H9 (cell line): ENCODE measurements around the gene CSTF3. TPM values are rescaled to one million over a fixed set of nuclear protein-coding genes. Genes with fewer than 3 reads are reported as not detected.

ENCODE experiments used
- DNase-seq: peaks from one replicate; pipeline ENCODE4 v3.0.0-alpha.2; 2017
- H2AFZ ChIP-seq: one replicate; pipeline ENCODE4 v1.6.1; 2013; ENCODE audit warnings: mild to moderate bottlenecking, low read length, control low read depth, moderate library complexity
- H2AK5ac ChIP-seq: 2 replicates; pipeline ENCODE4 v1.6.1; 2013; ENCODE audit warnings: low read length, control low read depth, mixed read lengths; ENCODE audit not compliant: insufficient read length
- H2BK120ac ChIP-seq: one replicate; pipeline ENCODE4 v1.6.1; 2013; ENCODE audit warnings: low read depth, mild to moderate bottlenecking, low read length, control low read depth, inconsistent platforms; ENCODE audit not compliant: poor library complexity, severe bottlenecking
- H2BK12ac ChIP-seq: 2 replicates; pipeline ENCODE4 v1.6.1; 2013; ENCODE audit warnings: low read length, control low read depth, mixed read lengths, low read depth; ENCODE audit not compliant: insufficient read length
- H2BK15ac ChIP-seq: 2 replicates; pipeline ENCODE4 v1.6.1; 2013; ENCODE audit warnings: low read depth, low read length, control low read depth
- H2BK20ac ChIP-seq: one replicate; pipeline ENCODE4 v1.6.1; 2013; ENCODE audit warnings: low read depth, mild to moderate bottlenecking, low read length, control low read depth, inconsistent platforms; ENCODE audit not compliant: poor library complexity, severe bottlenecking
- H2BK5ac ChIP-seq: 2 replicates; pipeline ENCODE4 v1.6.1; 2013; ENCODE audit warnings: low read length, control low read depth, mixed read lengths; ENCODE audit not compliant: insufficient read length
- H3K14ac ChIP-seq: 2 replicates; pipeline ENCODE4 v1.6.1; 2013; ENCODE audit warnings: low read length, control low read depth; ENCODE audit not compliant: insufficient read depth
- H3K18ac ChIP-seq: 2 replicates; pipeline ENCODE4 v1.6.1; 2013; ENCODE audit warnings: low read depth, mild to moderate bottlenecking, mixed read lengths, low read length, control low read depth; ENCODE audit not compliant: insufficient read length
- H3K23ac ChIP-seq: 2 replicates; pipeline ENCODE4 v1.6.1; 2013; ENCODE audit warnings: low read length, control low read depth, mixed read lengths, low read depth; ENCODE audit not compliant: insufficient read length
- H3K23me2 ChIP-seq: 2 replicates; pipeline ENCODE4 v1.6.1; 2013; ENCODE audit warnings: low read depth, mild to moderate bottlenecking, mixed read lengths, low read length, control low read depth; ENCODE audit not compliant: insufficient read length, poor library complexity, severe bottlenecking
- H3K27ac ChIP-seq: 2 replicates; pipeline ENCODE4 v1.5.1; 2013; ENCODE audit warnings: low read length, control low read depth, mixed read lengths, low read depth; ENCODE audit not compliant: insufficient read length
- H3K27me3 ChIP-seq: 2 replicates; pipeline ENCODE4 v1.6.1; 2013; ENCODE audit warnings: low read length, control low read depth, inconsistent platforms; ENCODE audit not compliant: insufficient read depth
- H3K4ac ChIP-seq: 2 replicates; pipeline ENCODE4 v1.6.1; 2013; ENCODE audit warnings: low read depth, mild to moderate bottlenecking, control low read depth, inconsistent platforms, low read length, moderate library complexity
- H3K4me1 ChIP-seq: 2 replicates; pipeline ENCODE4 v1.6.1; 2013; ENCODE audit warnings: low read length, control low read depth, inconsistent platforms; ENCODE audit not compliant: insufficient read depth
- H3K4me2 ChIP-seq: 2 replicates; pipeline ENCODE4 v1.6.1; 2013; ENCODE audit warnings: low read length, control low read depth, mixed read lengths; ENCODE audit not compliant: insufficient read length, insufficient read depth
- H3K56ac ChIP-seq: 2 replicates; pipeline ENCODE4 v1.6.1; 2013; ENCODE audit warnings: low read depth, mild to moderate bottlenecking, mixed read lengths, low read length, control low read depth; ENCODE audit not compliant: insufficient read length
- H3K79me1 ChIP-seq: 2 replicates; pipeline ENCODE4 v1.6.1; 2013; ENCODE audit warnings: low read depth, mild to moderate bottlenecking, moderate library complexity, low read length, control low read depth, inconsistent platforms; ENCODE audit not compliant: insufficient read depth, poor library complexity, severe bottlenecking
- H3K79me2 ChIP-seq: 2 replicates; pipeline ENCODE4 v1.6.1; 2013; ENCODE audit warnings: low read length, control low read depth, inconsistent platforms; ENCODE audit not compliant: insufficient read depth
- H3K9ac ChIP-seq: 2 replicates; pipeline ENCODE4 v1.6.1; 2013; ENCODE audit warnings: low read length, control low read depth, mixed read lengths; ENCODE audit not compliant: insufficient read length; ENCODE audit errors: extremely low read depth
- H3K9me3 ChIP-seq: one replicate; pipeline ENCODE4 v1.6.1; 2013; ENCODE audit warnings: low read depth, low read length, inconsistent platforms; ENCODE audit not compliant: control insufficient read depth
- H3T11ph ChIP-seq: one replicate; pipeline ENCODE4 v1.6.1; 2013; ENCODE audit warnings: mild to moderate bottlenecking, low read length, control low read depth, inconsistent platforms
- H4K20me1 ChIP-seq: one replicate; pipeline ENCODE4 v1.6.1; 2013; ENCODE audit not compliant: control insufficient read depth, insufficient read length, insufficient read depth
- H4K5ac ChIP-seq: 2 replicates; pipeline ENCODE4 v1.6.1; 2013; ENCODE audit warnings: low read depth, mild to moderate bottlenecking, mixed read lengths, low read length, control low read depth; ENCODE audit not compliant: insufficient read length
- H4K8ac ChIP-seq: replicated peaks from 2 replicates; pipeline ENCODE4 v1.6.1; 2013; ENCODE audit warnings: low read length, control low read depth, mixed read lengths, low read depth; ENCODE audit not compliant: insufficient read length
- H4K91ac ChIP-seq: 2 replicates; pipeline ENCODE4 v1.6.1; 2013; ENCODE audit warnings: low read depth, mild to moderate bottlenecking, moderate library complexity, mixed read lengths, low read length, control low read depth; ENCODE audit not compliant: insufficient read length
- H3K27ac Mint-ChIP-seq, 3 experiments: 2 replicates in 2 of 3; 3 replicates in 1 of 3; pipeline ENCODE4 v1.8.0; 2020 to 2021; ENCODE audit warnings: mixed read lengths in 3 of 3, mild to moderate bottlenecking in 1 of 3, moderate library complexity in 1 of 3
- H3K27me3 Mint-ChIP-seq: 2 replicates; pipeline ENCODE4 v1.8.0; 2021; ENCODE audit warnings: low read depth, mild to moderate bottlenecking, moderate library complexity, mixed read lengths
- H3K36me3 Mint-ChIP-seq, 3 experiments: 2 replicates in 2 of 3; 3 replicates in 1 of 3; pipeline ENCODE4 v1.8.0; 2020 to 2021; ENCODE audit warnings: low read depth in 3 of 3, mixed read lengths in 3 of 3; ENCODE audit not compliant: insufficient read depth in 1 of 3
- H3K4me1 Mint-ChIP-seq, 2 experiments: 2 replicates each; pipeline ENCODE4 v1.8.0; 2020; ENCODE audit warnings: mixed read lengths in 2 of 2
- H3K4me3 Mint-ChIP-seq, 2 experiments: 2 replicates in 1 of 2; 3 replicates in 1 of 2; pipeline ENCODE4 v1.8.0; 2020 to 2021; ENCODE audit warnings: mild to moderate bottlenecking in 2 of 2, mixed read lengths in 2 of 2, moderate library complexity in 1 of 2
- H3K9me3 Mint-ChIP-seq, 2 experiments: 2 replicates in 1 of 2; 3 replicates in 1 of 2; pipeline ENCODE4 v1.8.0; 2020; ENCODE audit warnings: mild to moderate bottlenecking in 2 of 2, mixed read lengths in 2 of 2, moderate library complexity in 1 of 2
- WGBS: extraction: QIAGEN DNeasy Blood & Tissue Kit; methylation state at CpG from one replicate; pipeline ENCODE4 v1.1.7; 2013; ENCODE audit warnings: missing lambda C conversion rate, low lambda C conversion rate, mixed read lengths; ENCODE audit not compliant: insufficient read length; ENCODE audit errors: extremely low coverage; 5-methylcytosine and 5-hydroxymethylcytosine counted together
- total RNA-seq: library from RNA; stranded (reverse); gene quantifications from 2 replicates; pipeline ENCODE4 v1.2.1, GENCODE V29; 2021
- TF ChIP-seq, protein P1 (sequence below): fragments of 200-600 bp; sonication (generic); conservative IDR thresholded peaks from 3 replicates; pipeline ENCODE4 v1.8.0; 2021; ENCODE audit warnings: antibody characterized with exemption, mild to moderate bottlenecking

The CSTF3 gene
- total RNA-seq, 1 experiment from 2014 or later: 41.5 TPM

DNA sequence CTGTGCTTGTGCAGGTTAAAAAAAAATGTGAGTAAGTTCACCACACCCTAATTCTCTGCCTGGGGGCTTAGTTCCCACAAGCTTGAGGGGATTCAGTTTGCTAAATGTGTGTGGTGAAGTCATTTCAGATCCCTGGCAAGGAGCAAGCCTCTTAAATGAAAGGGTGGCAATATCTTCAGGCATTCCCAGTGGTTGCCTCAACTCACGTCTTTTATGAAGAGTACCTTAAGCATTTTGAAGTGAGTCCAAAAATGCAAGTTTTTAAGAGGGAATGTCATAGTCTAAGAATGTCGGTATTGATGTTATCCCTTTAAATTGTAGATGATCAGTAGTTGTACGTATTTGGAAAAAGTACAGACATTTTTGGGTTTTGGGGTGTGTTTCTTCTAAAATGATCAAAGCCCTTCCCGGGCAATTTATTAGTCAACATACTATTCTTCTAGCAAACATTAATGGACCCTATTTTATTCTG lies 117.0 kb downstream of the CSTF3 start:
- no peaks in the 10 kb centered on the region for H3K27me3 Mint-ChIP-seq
- H2BK12ac ChIP-seq: no peak overlapping the region
- H3K79me2 ChIP-seq: no peaks in the 10 kb centered on the region
- peaks cover 15 to 17% of the 10 kb centered on the region in 2 experiments for H3K4me1 Mint-ChIP-seq
- no peak overlapping the region for H3K4me3 Mint-ChIP-seq
- H2AFZ ChIP-seq: no peak overlapping the region
- no peak overlapping the region for H3K9ac ChIP-seq
- H2BK20ac ChIP-seq: no peak overlapping the region
- H4K8ac ChIP-seq: no peak overlapping the region
- H3K14ac ChIP-seq: no peak overlapping the region
- H3K27ac Mint-ChIP-seq: no peak overlapping the region
- no peak overlapping the region for H2BK120ac ChIP-seq
- H3K56ac ChIP-seq: no peak overlapping the region
- no peaks in the 10 kb centered on the region for H3K27me3 ChIP-seq
- H2BK15ac ChIP-seq: no peak overlapping the region
- H3K36me3 Mint-ChIP-seq: peaks cover 43 to 51% (median 49%) of the 10 kb centered on the region in 3 experiments
- TF ChIP-seq, protein P1, sequence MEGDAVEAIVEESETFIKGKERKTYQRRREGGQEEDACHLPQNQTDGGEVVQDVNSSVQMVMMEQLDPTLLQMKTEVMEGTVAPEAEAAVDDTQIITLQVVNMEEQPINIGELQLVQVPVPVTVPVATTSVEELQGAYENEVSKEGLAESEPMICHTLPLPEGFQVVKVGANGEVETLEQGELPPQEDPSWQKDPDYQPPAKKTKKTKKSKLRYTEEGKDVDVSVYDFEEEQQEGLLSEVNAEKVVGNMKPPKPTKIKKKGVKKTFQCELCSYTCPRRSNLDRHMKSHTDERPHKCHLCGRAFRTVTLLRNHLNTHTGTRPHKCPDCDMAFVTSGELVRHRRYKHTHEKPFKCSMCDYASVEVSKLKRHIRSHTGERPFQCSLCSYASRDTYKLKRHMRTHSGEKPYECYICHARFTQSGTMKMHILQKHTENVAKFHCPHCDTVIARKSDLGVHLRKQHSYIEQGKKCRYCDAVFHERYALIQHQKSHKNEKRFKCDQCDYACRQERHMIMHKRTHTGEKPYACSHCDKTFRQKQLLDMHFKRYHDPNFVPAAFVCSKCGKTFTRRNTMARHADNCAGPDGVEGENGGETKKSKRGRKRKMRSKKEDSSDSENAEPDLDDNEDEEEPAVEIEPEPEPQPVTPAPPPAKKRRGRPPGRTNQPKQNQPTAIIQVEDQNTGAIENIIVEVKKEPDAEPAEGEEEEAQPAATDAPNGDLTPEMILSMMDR: no peak
- H3K27ac ChIP-seq: no peak overlapping the region
- no peak overlapping the region for H4K91ac ChIP-seq
- H3K23me2 ChIP-seq: peaks cover 5% of the 10 kb centered on the region
- no peak overlapping the region for H2BK5ac ChIP-seq
- H3K18ac ChIP-seq: no peak overlapping the region
- no CpG with 5 or more reads among the region's 4 CpGs for WGBS
- no peaks in the 10 kb centered on the region for H3K79me1 ChIP-seq
- H3K4ac ChIP-seq: no peak overlapping the region
- no peak overlapping the region for H3K23ac ChIP-seq
- no peak overlapping the region for H3T11ph ChIP-seq
- no peak for DNase-seq
- H3K4me1 ChIP-seq: no peaks in the 10 kb centered on the region; the same call in 1 of the 2 replicates
- no peaks in the 10 kb centered on the region for H4K20me1 ChIP-seq
- H3K4me2 ChIP-seq: no peak overlapping the region
- no peak overlapping the region for H4K5ac ChIP-seq
- H3K9me3 Mint-ChIP-seq: peaks cover 0 to 4% of the 10 kb centered on the region in 2 experiments; a peak in 2 of 5 replicates
- no peak overlapping the region for H2AK5ac ChIP-seq
- no peaks in the 10 kb centered on the region for H3K9me3 ChIP-seq
